HL-60 (cell line): ENCODE measurements around the gene NPM1.

Source experiments
- DNase-seq, 2 experiments: peaks; one replicate each; pipeline ENCODE4 v3.0.0-alpha.2; 2010 to 2020; ENCODE audit warnings: low read depth in 1 of 2, low spot score in 1 of 2
- H3K27ac ChIP-seq: fragments of 250-450 bp; sonication (Bioruptor Pico); replicated peaks from 2 replicates; pipeline ENCODE4 v1.5.1; 2020; ENCODE audit warnings: mild to moderate bottlenecking, moderate library complexity
- H3K27me3 ChIP-seq: fragments of 250-450 bp; sonication (Bioruptor Pico); 2 replicates; pipeline ENCODE4 v1.5.1; 2021; ENCODE audit warnings: mild to moderate bottlenecking, moderate library complexity; ENCODE audit not compliant: insufficient read depth, poor library complexity, severe bottlenecking
- H3K4me3 ChIP-seq: replicated peaks from 2 replicates; pipeline ENCODE4 v1.5.1; 2011; ENCODE audit warnings: mild to moderate bottlenecking, control low read depth, low read length; ENCODE audit not compliant: insufficient read depth
- CTCF ChIP-seq: IDR thresholded peaks from one replicate; pipeline ENCODE4 v1.5.1; 2011; ENCODE audit warnings: low read length, control low read depth, inconsistent platforms; ENCODE audit not compliant: insufficient read depth
- GABPA ChIP-seq: IDR thresholded peaks from 2 replicates; pipeline ENCODE4 v1.6.1; 2012; ENCODE audit warnings: low read depth
- POLR2AphosphoS5 ChIP-seq: IDR thresholded peaks from 2 replicates; pipeline ENCODE4 v1.6.1; 2012; ENCODE audit warnings: low read depth
- SPI1 ChIP-seq: IDR thresholded peaks from 2 replicates; pipeline ENCODE4 v1.6.1; 2012; ENCODE audit warnings: low read depth, mild to moderate bottlenecking, borderline replicate concordance
- TF ChIP-seq, protein P1 (sequence below): IDR thresholded peaks from 2 replicates; pipeline ENCODE4 v1.6.1; 2012; ENCODE audit warnings: low read depth; ENCODE audit not compliant: insufficient replicate concordance

Gene NPM1

DNA sequence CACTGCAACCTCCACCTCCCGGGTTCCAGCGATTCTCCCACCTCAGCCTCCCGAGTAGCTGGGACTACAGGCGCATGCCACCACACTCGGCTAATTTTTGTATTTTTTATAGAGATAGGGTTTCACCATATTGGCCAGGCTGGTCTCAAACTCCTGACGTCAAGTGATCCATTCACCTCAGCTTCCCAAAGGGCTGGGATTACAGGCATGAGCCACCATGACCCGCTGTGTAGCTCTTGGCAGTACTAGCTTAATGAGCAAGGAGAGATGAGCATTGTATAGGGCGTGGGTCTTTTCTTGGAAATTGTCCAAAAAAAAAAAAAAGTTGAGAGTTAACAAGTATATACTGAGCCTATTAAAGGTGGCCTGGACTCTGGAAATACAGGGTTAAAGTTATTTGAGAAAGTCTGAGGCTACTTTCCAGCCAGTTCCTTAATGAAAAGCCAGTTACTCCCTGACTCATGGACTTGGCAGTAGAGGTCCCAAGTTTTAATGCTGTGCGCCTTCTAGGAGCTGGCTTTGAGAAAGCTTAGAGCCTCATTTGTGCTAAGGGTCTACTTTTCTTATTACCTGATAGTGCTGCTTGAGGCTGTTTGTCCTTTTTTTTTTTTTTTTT lies 27.6 kb downstream of the NPM1 start:
- H3K4me3 ChIP-seq = no peak overlapping the region
- peaks cover 7% of the 10 kb centered on the region for H3K27me3 ChIP-seq
- no peak for DNase-seq
- TF ChIP-seq SPI1 (no peak), POLR2AphosphoS5 (no peak), GABPA (no peak), CTCF (no peak)
- TF ChIP-seq, protein P1, sequence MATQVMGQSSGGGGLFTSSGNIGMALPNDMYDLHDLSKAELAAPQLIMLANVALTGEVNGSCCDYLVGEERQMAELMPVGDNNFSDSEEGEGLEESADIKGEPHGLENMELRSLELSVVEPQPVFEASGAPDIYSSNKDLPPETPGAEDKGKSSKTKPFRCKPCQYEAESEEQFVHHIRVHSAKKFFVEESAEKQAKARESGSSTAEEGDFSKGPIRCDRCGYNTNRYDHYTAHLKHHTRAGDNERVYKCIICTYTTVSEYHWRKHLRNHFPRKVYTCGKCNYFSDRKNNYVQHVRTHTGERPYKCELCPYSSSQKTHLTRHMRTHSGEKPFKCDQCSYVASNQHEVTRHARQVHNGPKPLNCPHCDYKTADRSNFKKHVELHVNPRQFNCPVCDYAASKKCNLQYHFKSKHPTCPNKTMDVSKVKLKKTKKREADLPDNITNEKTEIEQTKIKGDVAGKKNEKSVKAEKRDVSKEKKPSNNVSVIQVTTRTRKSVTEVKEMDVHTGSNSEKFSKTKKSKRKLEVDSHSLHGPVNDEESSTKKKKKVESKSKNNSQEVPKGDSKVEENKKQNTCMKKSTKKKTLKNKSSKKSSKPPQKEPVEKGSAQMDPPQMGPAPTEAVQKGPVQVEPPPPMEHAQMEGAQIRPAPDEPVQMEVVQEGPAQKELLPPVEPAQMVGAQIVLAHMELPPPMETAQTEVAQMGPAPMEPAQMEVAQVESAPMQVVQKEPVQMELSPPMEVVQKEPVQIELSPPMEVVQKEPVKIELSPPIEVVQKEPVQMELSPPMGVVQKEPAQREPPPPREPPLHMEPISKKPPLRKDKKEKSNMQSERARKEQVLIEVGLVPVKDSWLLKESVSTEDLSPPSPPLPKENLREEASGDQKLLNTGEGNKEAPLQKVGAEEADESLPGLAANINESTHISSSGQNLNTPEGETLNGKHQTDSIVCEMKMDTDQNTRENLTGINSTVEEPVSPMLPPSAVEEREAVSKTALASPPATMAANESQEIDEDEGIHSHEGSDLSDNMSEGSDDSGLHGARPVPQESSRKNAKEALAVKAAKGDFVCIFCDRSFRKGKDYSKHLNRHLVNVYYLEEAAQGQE = no peak
- H3K27ac ChIP-seq = no peak overlapping the region

DNA sequence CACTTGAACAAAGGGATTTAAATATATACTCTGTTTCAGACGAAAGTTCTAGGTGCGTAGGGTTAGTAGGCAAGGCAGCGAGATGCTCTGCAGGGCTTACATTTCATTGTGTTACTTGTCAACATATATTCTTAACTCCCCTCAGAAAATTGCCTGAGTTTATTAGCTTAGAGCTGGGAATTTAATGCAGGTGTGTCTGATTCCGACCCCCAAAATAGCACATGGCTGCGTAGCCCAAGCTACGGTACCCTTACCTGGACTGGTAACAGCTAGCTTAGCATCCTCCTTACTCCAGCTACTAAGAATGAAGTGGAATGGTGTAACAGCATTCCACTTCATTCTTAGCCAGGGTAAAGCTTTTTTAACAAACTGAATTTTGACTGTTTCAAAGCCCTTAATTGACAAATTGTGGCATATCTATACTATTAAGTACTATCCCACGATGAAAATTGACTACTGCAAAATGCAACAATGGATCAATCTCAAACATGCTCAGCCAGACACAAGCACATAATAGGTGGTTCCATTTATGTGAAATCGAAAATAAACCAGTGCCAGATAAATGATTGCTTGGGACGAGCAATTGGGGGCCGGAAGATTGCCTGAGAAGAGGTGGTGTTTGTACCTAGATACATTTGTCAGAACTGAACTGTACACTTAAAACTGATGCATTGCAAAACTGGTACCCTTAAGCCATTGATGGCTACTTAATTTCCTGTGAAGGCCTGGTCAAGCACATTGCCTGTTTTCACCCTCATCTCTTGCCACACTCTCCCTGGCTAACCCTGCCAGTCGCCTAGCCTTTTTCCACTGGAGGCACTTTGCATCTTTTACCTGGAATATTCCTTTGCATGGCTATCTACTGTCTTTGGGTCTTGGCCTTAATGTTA lies 28.8 kb downstream of the NPM1 start:
- DNase-seq = no peak
- TF ChIP-seq POLR2AphosphoS5 = no peak
- no peak for TF ChIP-seq SPI1
- no peak for TF ChIP-seq CTCF
- no peak for TF ChIP-seq GABPA
- TF ChIP-seq, protein P1 = no peak
- Histone ChIP-seq H3K4me3 (no peak overlapping the region), H3K27me3 (peaks cover 16% of the 10 kb centered on the region), H3K27ac (no peak overlapping the region)

DNA sequence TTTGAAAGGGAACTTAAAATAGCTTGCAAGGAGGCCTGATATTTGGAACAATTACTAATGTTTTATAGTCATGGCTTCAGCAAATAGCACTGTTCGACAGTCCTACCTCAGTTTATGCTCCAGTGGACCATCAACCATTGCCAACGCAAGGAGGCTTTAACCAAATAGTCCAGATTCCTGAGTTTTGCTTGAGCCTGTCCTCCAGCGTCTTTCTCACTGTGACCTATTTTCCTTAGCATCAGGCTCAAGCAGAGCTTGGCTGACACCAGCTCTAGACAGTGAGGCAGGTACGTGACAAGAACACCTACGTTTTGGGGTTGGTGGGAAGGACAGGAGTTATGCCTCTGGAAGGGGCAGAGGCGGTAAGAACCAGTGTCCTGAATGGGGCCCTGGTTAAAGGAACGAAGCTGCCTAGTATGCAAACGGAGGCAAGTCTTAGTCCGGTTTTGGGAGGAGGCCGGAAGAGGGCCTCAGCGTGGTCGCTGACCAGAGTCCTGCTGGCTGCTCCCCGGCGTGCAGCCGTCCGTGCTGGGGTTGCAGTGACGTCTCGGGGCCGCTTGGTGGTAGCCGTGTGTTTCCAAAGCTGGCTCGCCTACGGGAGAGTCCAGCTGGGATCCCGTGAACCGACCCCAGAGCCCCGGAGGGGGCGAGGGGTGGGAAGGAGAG lies 30.8 kb downstream of the NPM1 start:
- no peak overlapping the region for H3K4me3 ChIP-seq
- H3K27ac ChIP-seq = no peak overlapping the region
- peaks cover 18% of the 10 kb centered on the region for H3K27me3 ChIP-seq
- TF ChIP-seq SPI1 = no peak
- TF ChIP-seq GABPA = no peak
- no peak for TF ChIP-seq POLR2AphosphoS5
- peak; percentile 76 for TF ChIP-seq CTCF
- TF ChIP-seq, protein P1 = peak; percentile 90
- DNase-seq = peak in 1 of 2 experiments; percentile 61
